NCI-H146 treated with DMSO at 0.1 percent for 48 hours (cell line): ENCODE data around the gene ZSWIM3.

Experiments used
- DNase-seq: peaks from one replicate; lab custom pipeline; 2025; ENCODE audit not compliant: unreplicated experiment; lab: John Stamatoyannopoulos, UW

Gene ZSWIM3

DNA sequence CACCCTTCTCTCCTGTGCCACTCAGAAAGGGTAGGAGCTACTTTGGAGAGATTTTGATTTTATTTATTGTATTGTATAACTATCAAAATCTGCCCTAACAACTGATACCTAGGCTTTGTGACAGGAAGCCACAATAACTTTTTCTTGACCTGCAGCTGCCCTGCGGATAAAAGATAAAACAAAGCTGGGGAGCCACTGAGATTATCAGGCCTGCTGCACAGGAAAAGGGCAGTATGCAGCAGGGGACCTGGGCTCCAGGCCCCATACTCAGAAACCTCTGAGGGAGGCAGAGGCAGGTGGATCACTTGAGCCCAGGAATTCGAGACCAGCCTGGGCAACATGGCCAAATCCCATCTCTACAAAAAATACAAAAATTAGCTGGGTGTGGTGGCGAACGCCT is 24.8 kb upstream of the ZSWIM3 start:
- no peak for DNase-seq

DNA sequence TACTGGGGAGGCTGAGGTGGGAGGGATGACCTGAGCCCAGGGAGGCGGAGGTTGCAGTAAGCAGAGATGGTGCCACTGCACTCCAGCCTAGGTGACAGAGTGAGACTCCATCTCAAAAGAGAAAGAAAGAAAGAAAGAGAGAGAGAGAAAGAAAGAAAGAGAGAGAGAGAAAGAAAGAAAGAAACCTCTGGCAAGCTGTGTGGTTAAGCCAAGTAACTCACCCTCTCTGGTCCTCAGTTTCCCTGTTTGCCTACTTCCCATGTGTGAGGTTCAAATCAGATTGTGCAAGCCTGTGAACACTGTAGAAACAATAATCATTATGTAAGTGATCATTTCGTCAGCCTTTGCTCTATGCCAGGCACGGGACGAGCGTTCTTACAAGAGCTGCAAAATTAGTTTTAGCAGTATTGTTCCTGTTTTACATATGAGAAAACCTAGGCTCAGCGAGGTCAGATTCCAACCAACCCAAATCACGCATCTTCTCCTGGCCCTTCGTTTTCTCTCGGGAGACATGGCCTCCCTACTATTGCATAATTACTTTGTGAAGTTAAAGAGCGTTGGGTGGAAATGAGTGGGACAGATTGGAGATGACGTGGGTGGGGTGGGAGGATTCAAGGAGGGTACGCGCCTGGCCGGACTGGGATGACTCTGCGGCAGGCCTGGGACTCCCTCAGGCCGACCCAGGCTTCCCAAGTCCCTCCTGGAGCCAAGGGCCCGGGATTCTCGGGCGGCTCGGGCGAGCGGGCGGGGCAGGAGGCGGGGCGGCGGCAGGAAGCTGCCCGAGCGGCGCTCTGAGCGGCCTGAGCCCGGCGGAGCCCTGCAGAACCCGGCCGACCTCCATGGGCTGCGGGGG is 24.2 kb upstream of the ZSWIM3 start, which contains the start of gene SNX21:
Gene SNX21, plus strand, starts transcription at position 770 of the 853 bp plus-strand sequence. CDS start 121 bp downstream, outside the sequence.
- peak; percentile 66 for DNase-seq

DNA sequence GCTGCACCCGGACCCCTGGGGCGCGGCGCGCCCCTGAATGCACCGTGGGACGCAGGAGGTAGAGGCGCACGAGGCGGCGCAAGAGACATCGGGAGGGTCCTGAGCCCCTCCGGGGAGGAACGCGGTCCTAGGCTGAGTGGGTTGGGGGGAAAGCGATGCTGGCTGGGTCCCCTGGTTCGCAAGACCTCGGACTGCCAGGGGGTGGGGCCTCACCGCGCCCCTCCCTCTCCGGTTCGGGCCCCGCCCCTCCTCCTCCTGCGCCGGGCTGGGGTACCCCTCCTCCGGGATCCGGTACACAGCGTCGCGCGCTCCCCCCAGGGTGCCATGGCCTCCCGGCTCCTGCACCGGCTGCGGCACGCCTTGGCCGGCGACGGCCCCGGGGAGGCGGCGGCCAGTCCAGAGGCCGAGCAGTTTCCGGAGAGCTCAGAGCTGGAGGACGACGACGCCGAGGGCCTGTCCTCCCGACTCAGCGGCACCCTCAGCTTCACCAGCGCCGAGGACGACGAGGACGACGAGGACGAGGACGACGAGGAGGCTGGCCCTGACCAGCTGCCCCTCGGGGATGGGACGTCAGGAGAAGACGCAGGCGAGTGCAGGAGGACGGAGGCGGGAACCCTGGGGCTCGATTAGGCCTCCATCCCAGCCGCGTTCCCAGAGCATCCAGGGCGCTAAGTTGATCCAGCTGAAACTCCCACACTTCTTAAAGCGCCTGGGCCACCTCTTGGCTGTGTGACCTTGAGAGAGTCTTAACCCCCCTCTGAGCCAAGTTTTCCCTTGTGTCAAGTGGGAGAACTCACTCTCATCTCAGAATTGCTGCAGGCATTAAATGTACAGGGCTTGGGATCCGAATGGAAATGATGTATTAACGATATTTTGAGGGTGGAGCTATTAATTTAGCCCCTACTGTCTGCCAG is 23.3 kb upstream of the ZSWIM3 start:
- peak; percentile 66 for DNase-seq

- DNase-seq, result no peak
Measured at GRCh38 chr20:45834797-45835161, 22.6 kb upstream of the ZSWIM3 start.

DNA sequence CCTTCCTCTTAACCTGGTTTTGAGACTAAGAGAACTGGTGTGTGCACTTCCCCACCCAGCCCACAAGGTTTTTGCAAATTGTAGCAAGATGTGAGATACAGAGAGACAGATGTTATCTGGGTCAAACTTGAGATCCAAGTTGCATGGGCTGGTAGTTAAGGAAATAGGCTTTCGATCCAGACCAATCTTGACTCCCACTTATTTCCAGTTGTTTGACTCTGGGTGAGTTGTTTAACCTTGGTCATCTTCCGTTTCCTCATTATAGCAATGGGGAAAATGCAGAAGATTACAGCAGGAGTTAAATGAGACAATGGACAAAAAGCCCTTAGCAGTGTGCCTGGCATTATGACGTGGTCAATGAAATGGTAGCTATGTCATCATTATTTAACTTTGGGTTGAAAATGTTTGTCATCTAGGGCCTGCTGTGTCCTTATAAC is 22.1 kb upstream of the ZSWIM3 start:
- DNase-seq, result no peak

DNA sequence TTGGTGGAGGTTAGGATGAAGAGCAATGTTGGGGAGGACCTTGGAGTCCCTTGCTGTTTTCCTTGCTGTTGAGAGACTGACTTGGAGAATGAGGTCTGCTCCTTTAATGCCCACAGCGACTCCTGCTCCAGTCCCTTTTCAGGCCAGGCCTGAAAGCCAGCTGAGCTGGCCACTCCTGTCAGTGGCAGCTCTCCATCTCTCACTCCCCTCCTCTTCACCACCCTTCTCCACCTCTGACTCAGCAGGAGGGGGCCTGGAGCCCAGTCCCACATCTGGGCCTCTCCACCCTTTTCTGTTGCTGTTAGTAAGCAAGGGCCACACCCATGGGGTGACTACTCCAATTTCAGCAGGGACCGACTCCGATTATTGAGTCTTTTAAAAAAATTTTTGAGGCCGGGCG is 21.6 kb upstream of the ZSWIM3 start:
- DNase-seq, result no peak

- no peak for DNase-seq
Measured at GRCh38 chr20:45836841-45837240, 20.6 kb upstream of the ZSWIM3 start.

GRCh38 chr20:45840700-45841198 is 16.7 kb upstream of the ZSWIM3 start:
- DNase-seq, result no peak

DNA sequence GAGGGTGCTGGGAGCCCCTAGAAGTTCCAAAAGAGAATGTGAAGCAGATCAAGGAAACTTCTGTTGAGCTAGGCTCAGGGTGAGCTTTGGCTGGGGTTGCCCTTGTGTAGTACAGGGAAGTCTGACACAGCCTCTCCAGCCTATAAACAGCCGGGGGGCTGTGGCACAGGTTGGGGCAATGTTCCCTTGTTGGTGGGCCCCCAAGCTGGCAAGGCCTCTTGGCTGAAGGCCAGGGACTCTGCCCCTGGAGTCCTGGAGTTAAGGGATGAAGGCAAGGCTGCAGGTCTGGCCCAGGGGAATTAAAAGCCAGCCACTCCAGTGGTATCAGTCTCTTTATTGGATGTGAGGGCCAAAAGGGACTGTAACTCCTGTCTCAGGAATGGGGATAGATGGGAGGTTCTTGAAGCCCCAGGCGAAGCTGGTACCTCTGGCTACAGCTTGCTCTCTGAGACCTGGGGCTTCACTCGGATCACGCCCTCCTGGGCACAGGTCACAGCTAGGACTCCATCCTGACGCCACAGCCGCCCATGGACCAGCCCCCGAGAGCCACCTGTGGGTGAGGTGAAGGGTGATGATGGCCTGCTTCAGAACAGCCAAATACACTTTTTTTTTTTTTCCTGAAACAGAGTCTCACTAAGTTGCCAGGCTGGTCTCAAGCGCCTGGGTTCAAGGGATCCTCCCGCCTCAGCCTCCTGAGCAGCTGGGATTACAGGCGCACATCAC is 15.8 kb upstream of the ZSWIM3 start:
- DNase-seq, result no peak

- DNase-seq, result no peak
Measured at GRCh38 chr20:45842169-45842812, 15.1 kb upstream of the ZSWIM3 start.

DNA sequence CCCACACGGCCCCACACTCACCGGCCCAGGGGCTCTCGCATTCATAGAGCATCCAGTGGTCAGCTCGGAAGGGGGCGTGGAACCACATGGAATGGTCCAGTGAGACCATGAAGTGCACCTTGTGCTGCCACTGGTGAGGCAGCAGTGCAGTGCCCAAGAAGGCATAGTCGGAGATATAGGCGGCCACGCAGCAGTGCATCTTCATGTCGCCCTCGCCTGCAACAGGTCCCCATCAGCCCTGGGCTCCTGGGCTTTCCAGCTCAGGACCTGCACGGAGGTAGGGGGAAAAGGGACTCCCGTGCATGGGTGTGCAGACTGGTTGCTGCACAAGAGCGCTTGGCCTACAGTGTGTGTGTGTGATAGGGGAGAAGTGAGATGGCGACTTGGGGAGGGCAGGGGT is 13.9 kb upstream of the ZSWIM3 start:
- DNase-seq, result no peak

DNA sequence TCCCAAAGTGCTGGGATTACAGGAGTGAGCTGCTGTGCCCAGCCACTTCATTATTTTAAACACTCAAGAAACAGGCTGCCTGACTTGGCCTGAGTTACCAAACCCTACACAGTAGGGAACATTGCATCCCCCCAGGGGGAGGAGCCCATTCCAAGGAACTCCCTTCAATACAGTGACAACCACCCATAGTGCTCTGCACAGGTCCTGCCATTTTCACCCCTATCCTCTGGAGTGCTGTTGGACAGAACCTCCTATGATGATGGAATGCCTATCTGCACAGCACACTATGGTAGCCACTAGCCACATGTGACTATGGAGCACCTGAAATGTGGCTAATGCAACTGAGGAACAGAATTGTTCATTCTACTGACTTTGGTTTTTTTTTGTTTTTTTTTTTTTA is 12.0 kb upstream of the ZSWIM3 start:
- DNase-seq, result no peak

GRCh38 chr20:45848421-45848820 is 9.0 kb upstream of the ZSWIM3 start:
- DNase-seq, result no peak

GRCh38 chr20:45848969-45849582 is 8.3 kb upstream of the ZSWIM3 start:
- no peak for DNase-seq

GRCh38 chr20:45850238-45850637 is 7.2 kb upstream of the ZSWIM3 start:
- DNase-seq, result no peak

- no peak for DNase-seq
Measured at GRCh38 chr20:45850926-45851325, 6.5 kb upstream of the ZSWIM3 start.

- DNase-seq, result no peak
Measured at GRCh38 chr20:45851501-45851900, 5.9 kb upstream of the ZSWIM3 start.

DNA sequence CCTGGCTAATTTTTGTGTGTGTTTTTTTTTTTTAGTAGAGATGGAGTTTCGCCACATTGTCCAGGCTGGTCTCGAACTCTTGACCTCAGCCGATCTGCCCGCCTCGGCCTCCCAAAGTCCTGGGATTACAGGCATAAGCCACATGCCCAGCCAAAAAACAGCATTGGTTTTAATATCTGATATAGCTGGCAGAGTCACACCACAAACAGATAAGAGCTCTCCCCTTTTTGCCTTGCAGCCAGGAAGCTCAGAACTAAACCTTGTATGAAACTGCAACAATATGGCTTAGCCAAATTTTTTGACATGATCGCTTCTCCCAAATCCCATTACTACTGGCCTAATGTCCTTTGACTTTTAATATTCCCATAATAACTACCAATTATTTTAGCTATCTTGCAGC is 5.1 kb upstream of the ZSWIM3 start:
- no peak for DNase-seq

- DNase-seq, result no peak
Measured at GRCh38 chr20:45853484-45853883, 3.9 kb upstream of the ZSWIM3 start.

- DNase-seq, result no peak
Measured at GRCh38 chr20:45857882-45858216, 435 bp downstream of the ZSWIM3 start.
